ENCODE results near the gene RABEP2.

GRCh38 chr16:28915181-28915580, 9.9 kb downstream of the RABEP2 start:
- TF ChIP-seq CTCF (IDR thresholded peaks at IDR 0.05) (no peak), POLR2AphosphoS5 (IDR thresholded peaks at IDR 0.05) (no peak)

All from gastroesophageal sphincter (tissue), 3 donors.